Heart right ventricle (tissue), 16 donors: ENCODE results near the gene TXNRD2. TPM values are rescaled to one million over a fixed set of nuclear protein-coding genes. Genes with fewer than 3 reads are reported as not detected.

Source experiments
- ATAC-seq, 8 donors: fragments of 200-7000 bp; cut with Tn5 transposase; one replicate each; pipeline ENCODE4 v1.9.1; 2020; ENCODE audit warnings: mild to moderate bottlenecking in 8 of 8, moderate library complexity in 8 of 8, moderate number of reproducible peaks in 1 of 8
- DNase-seq, 2 donors: peaks; one replicate each; pipeline ENCODE4 v3.0.0-alpha.2; 2020
- H3K27ac ChIP-seq, 10 donors: fragments of 200-600 bp; sonication (generic) in 2 of 10; one replicate each; pipeline versions ENCODE4 v1.5.0 to v1.8.0; 2020 to 2022; ENCODE audit warnings: mild to moderate bottlenecking in 3 of 10
- H3K27me3 ChIP-seq, 7 donors: fragments of 200-600 bp; one replicate each; pipeline ENCODE4 v1.8.0; 2021 to 2022; ENCODE audit warnings: mild to moderate bottlenecking in 2 of 7
- H3K36me3 ChIP-seq, 9 donors: fragments of 200-600 bp; sonication (generic) in 1 of 9; one replicate each; pipeline versions ENCODE4 v1.5.0 to v1.8.0; 2020 to 2022; ENCODE audit warnings: mild to moderate bottlenecking in 2 of 9
- H3K4me1 ChIP-seq, 9 donors: fragments of 200-600 bp; sonication (generic) in 1 of 9; one replicate each; pipeline versions ENCODE4 v1.5.0 to v1.8.0; 2020 to 2022; ENCODE audit warnings: mild to moderate bottlenecking in 4 of 9
- H3K4me3 ChIP-seq, 10 donors: fragments of 200-600 bp; sonication (generic) in 2 of 10; one replicate each; pipeline versions ENCODE4 v1.5.0 to v1.8.0; 2020 to 2022; ENCODE audit warnings: mild to moderate bottlenecking in 7 of 10, moderate library complexity in 2 of 10
- H3K9me3 ChIP-seq, 11 donors: fragments of 200-600 bp in 10 of 11; sonication (generic) in 2 of 11; one replicate each; pipeline versions ENCODE4 v1.5.0 to v1.8.0; 2013 to 2022; ENCODE audit warnings: mild to moderate bottlenecking in 2 of 11, control low read depth in 1 of 11, moderate library complexity in 1 of 11
- CTCF ChIP-seq, 9 donors: fragments of 200-600 bp; sonication (generic) in 2 of 9; IDR thresholded peaks; one replicate each; pipeline versions ENCODE4 v1.5.0 to v1.8.0; 2021 to 2022; ENCODE audit warnings: antibody characterized with exemption in 9 of 9, mild to moderate bottlenecking in 5 of 9, moderate library complexity in 1 of 9
- WGBS, 2 donors: extraction: QIAGEN DNeasy Blood & Tissue Kit; methylation state at CpG; one replicate each; pipeline ENCODE4 v1.1.7; 2013; ENCODE audit warnings: inconsistent platforms in 1 of 2; 5-methylcytosine and 5-hydroxymethylcytosine counted together
- intact Hi-C, 10 donors: fragments of 100-400 bp; cut with DNase I; formaldehyde crosslinking; loops; one replicate each; pipeline versions ENCODE4 v1.11.1 to v1.14.2; 2022
- polyA plus RNA-seq, 2 donors: library from polyadenylated mRNA; stranded (reverse); fragments of 200-250 nt; gene quantifications; one replicate each; pipeline ENCODE4 v1.2.3, GENCODE V29; 2013
- total RNA-seq, 10 donors: library from RNA; stranded (reverse); fragmentation: NEBNext Ultra II Directional in 3 of 10; extraction: Animal tissue kit (Norgen Biotek cat#: 25700) in 3 of 10; gene quantifications; one replicate each; pipeline versions ENCODE4 v1.2.1 to v1.2.4, GENCODE V29; 2021 to 2023
- donor health status: Arrhythmogenic right ventricular cardiomyopathy.
- donor health status: ischemic (EF 13 %, LVEDD 7.1; RV severe dilation, severe dysfunction).
- donor health status: healthy with polysubstance abuse.
- donor health status: DM: no; HTN: yes; CAD: no.
- donor health status: DM: no; HTN: no; CAD: no.
- donor health status: ischemic (EF 25% LVEDD 6.9; RV normal size, moderate dysfunction).
- donor health status: ischemic (EF 25% LVEDD 5.7; RV mildly dilated, moderate dysfunction).
- donor health status: healthy.
- donor health status: DM: yes; HTN: yes; CAD: no.
- donor health status: Ischemic cardiomyopathy.
- donor health status: ischemic (EF 35%, LVEDD 5.7; RV mildly dilated, moderate dysfunction).
- donor health status: nonischemic (EF 11% LVEDD 7.7; RV severe dilation, severe dysfunction).
- donor health status: DM: yes; HTN: yes; CAD: no.
- donor health status: PGD.
- donor health status: ischemic (EF 29% LVEDD 5.4; RV normal size, mild dysfunction).
- donor health status: nonischemic (EF 23%, LVEDD 6.1; RV moderate dilation, normal function).

Gene TXNRD2
- total and polyA plus RNA-seq, 12 donors = 25.8 to 103 (median 35.0) TPM

DNA sequence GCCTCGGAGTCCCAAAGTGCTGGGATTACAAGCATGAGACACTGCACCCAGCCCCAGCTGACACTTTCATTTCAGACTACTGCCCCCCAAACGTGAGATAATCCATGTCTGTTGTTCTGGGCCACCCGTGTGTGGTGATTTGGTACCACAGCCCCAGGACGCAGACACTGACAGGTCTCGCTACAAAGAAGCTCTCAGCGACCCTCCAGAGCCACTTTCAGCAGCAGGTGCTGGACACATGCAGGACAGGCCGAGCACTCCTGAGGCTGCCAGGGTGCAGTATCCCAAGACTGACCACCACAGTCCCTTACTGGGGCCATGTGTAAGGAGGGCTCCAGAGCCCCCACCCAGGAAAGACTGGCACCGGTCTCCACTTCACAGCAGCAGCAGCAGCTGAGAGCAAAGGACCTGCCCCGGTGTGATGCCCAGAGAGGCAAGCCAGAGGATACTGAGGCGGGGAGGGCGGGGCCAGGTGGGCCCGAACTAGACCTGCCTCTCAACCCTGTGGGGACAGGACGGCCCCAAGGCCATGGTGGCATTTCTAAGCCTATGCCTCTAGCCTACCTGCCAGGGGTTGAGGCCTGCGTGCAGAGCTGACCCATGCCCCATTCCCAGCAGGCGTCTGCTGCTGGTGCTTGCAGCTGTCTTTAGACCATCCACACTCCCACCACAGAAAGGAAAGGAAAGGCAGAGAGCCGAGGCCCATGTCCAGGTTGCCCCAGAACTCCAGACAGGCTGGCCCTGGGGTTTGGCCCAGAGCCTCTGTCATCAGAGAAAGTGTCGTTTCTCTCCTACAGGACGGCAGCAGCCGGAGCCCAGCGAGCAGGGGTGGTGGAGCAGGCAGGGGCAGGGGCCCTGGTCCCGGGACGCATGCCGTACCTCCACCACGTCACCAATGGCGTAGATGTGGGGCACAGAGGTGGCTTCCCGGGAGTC lies 58.9 kb downstream of the TXNRD2 start:
- no peaks in the 10 kb centered on the region for H3K27me3 ChIP-seq
- intact Hi-C loops = no loop called here
- peaks cover 0 to 29% (median 15%) of the 10 kb centered on the region in 9 donors for H3K4me1 ChIP-seq
- H3K27ac ChIP-seq = no peak overlapping the region
- 94 to 96% methylated on average over 26 of the region's 26 CpGs for WGBS, 2 donors
- DNase-seq = no peak
- H3K36me3 ChIP-seq = peaks cover 0 to 21% (median 0%) of the 10 kb centered on the region in 9 donors
- H3K9me3 ChIP-seq = no peaks in the 10 kb centered on the region
- TF ChIP-seq CTCF (IDR thresholded peaks at IDR 0.05) = no peak
- no peak overlapping the region for H3K4me3 ChIP-seq
- ATAC-seq = no peak

DNA sequence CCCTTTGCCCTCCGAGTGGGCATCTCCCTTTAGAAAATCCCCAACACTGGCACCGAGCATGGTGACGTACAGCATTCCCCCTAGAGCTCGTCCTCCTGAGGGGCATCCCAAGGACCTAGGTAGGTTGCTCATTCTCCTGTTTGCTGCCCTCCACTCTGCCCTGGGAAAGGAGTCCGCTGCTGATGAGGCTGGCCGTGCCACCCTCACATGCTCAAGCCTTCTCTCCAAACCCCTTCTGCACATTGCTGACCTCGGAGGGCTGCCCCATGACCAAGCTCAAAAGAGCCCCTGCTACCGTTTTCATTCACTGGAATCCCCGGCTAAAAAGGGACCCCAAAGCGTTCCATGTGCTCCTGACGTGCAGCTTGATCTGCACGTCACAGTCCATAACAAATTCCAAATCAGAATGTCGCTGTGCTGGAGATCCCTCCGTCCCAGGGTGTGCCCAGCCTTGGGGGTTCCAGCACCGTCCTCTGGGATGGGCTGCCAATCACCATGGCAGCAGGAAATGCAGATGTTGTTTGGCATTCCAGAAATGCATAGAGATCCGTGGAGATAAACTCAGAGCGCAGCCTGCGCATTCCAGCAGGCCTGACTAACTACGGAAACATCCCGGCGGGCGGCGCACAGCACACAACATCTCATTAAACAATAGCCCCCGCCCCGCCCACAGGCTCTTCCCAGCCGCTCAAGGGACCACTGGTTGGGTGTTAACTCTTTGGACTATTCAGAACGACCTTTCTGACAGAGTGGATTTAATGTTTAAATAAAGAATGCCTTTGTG lies 60.6 kb downstream of the TXNRD2 start:
- WGBS, 2 donors = 50 to 53% methylated on average over 27 of the region's 27 CpGs
- Histone ChIP-seq H3K27ac (peak overlapping the region in 2 of 10 donors; percentile 47 to 76), H3K4me3 (peak overlapping the region in 2 of 10 donors; percentile 5 to 14), H3K4me1 (peaks cover 0 to 17% (median 11%) of the 10 kb centered on the region in 9 donors), H3K27me3 (no peaks in the 10 kb centered on the region), H3K9me3 (no peaks in the 10 kb centered on the region), H3K36me3 (peaks cover 0 to 30% (median 0%) of the 10 kb centered on the region in 9 donors)
- TF ChIP-seq CTCF (IDR thresholded peaks at IDR 0.05) = no peak
- DNase-seq (peak in 1 of 2 donors; percentile 51), ATAC-seq (peak in 7 of 8 donors; percentile 45 to 74 (median 66))
- intact Hi-C loops = no loop called here

DNA sequence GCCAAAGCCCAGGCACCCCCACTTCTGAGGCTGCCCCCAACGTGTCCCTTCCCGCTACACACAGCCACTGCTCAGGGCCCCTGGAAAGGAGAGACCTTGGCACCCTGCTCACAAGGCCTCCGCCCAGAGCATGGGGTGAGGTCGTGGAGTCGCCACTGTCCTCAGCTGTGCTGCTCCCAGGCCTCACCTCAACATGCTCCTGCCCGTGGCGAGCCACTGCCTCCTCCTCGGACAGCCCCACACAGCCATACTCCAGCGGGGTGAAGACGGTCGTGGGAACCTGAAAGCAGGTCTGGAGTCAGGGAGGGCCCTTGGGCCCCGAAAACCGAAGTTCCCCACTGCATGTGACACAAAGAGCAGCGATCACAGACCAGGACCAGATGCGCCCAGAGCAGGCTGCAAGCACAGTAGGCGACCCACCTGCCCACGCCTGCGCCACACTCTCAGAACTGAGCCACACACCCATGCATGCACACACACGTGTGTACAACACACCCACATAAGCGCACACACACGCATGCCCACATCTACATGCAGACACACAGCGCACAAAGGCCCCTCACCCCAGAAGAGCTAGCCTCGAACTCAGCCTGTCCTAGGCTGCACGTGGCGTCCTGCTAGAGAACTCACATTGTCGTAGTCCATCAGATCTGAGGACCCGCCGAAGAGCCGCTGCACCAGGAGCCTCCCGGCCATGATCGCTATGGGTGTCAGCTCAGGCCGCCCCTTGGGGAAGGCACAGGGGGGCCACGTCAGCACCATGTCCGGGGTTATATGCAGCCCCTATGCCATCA lies 61.4 kb downstream of the TXNRD2 start:
- intact Hi-C loops = no loop called here
- H3K4me3 ChIP-seq = no peak overlapping the region
- ATAC-seq (no peak), DNase-seq (no peak)
- H3K27ac ChIP-seq = peak overlapping the region in 1 of 10 donors; percentile 66
- 93 to 94% methylated on average over 34 of the region's 34 CpGs for WGBS, 2 donors
- H3K36me3 ChIP-seq = peaks cover 0 to 30% (median 0%) of the 10 kb centered on the region in 9 donors
- no peaks in the 10 kb centered on the region for H3K9me3 ChIP-seq
- TF ChIP-seq CTCF (IDR thresholded peaks at IDR 0.05) = no peak
- H3K4me1 ChIP-seq = peaks cover 0 to 17% (median 9%) of the 10 kb centered on the region in 9 donors
- H3K27me3 ChIP-seq = no peaks in the 10 kb centered on the region

DNA sequence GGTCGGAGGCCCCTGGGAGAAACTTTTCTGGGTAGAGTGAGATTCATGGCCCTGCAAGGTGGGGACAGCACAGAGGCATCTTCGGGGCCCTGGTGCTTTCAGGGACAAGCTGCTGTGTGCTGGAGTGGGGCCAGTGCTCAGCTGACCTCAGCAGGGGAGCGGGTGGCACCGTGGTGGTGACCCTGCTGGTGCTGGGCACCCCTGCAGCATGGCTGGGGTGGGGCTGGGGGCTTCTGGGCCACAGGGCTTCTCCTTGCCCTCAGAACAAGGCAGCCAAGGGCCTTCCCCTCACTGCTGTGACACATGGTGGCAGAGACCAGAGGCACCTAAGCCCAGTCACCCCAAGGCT lies 62.0 kb downstream of the TXNRD2 start:
- 74 to 80% methylated on average over 4 of the region's 4 CpGs for WGBS, 2 donors

More for the DNA sequence above, 62.0 kb downstream of the TXNRD2 start:
- H3K27ac ChIP-seq = no peak overlapping the region
- H3K27me3 ChIP-seq = no peaks in the 10 kb centered on the region
- peaks cover 2 to 22% (median 12%) of the 10 kb centered on the region in 9 donors for H3K4me1 ChIP-seq
- intact Hi-C loops = no loop called here
- ATAC-seq (no peak), DNase-seq (no peak)
- H3K9me3 ChIP-seq = no peaks in the 10 kb centered on the region
- H3K36me3 ChIP-seq = peaks cover 0 to 30% (median 0%) of the 10 kb centered on the region in 9 donors
- no peak overlapping the region for H3K4me3 ChIP-seq
- no peak for TF ChIP-seq CTCF (IDR thresholded peaks at IDR 0.05)
